RWPE2 (cell line): ENCODE measurements around the gene COL4A6.
A peak's percentile ranks its signal among the peaks of the same experiment; 100 is the strongest.

Experiments
- ATAC-seq: fragments of 200-7000 bp; cut with Tn5 transposase; 3 replicates; pipeline ENCODE4 v1.9.1; 2021; ENCODE audit warnings: low read depth
- DNase-seq: peaks from one replicate; pipeline ENCODE4 v3.0.0-alpha.2; 2020; ENCODE audit warnings: low spot score
- H3K27ac ChIP-seq: fragments of 450-650 bp; 2 replicates; pipeline ENCODE4 v1.5.1; 2017; ENCODE audit warnings: mild to moderate bottlenecking; ENCODE audit not compliant: poor library complexity, severe bottlenecking
- H3K27me3 ChIP-seq: fragments of 250-450 bp; sonication (Bioruptor Pico); 2 replicates; pipeline ENCODE4 v1.5.1; 2021; ENCODE audit warnings: mild to moderate bottlenecking, moderate library complexity; ENCODE audit not compliant: insufficient read depth, poor library complexity, severe bottlenecking
- H3K36me3 ChIP-seq: fragments of 250-450 bp; sonication (Bioruptor Pico); 2 replicates; pipeline ENCODE4 v1.5.1; 2020; ENCODE audit warnings: low read depth, mild to moderate bottlenecking, moderate library complexity
- H3K4me1 ChIP-seq: fragments of 250-450 bp; sonication (Bioruptor Pico); 2 replicates; pipeline ENCODE4 v1.5.1; 2021; ENCODE audit warnings: mild to moderate bottlenecking, moderate library complexity; ENCODE audit not compliant: insufficient read depth, poor library complexity, severe bottlenecking
- H3K4me3 ChIP-seq: fragments of 250-450 bp; sonication (Bioruptor Pico); 2 replicates; pipeline ENCODE4 v1.5.1; 2021; ENCODE audit warnings: mild to moderate bottlenecking, moderate library complexity; ENCODE audit not compliant: severe bottlenecking
- H3K9me3 ChIP-seq: fragments of 250-450 bp; sonication (Bioruptor Pico); 2 replicates; pipeline ENCODE4 v1.5.1; 2021; ENCODE audit warnings: mild to moderate bottlenecking, moderate library complexity; ENCODE audit not compliant: severe bottlenecking
- TF ChIP-seq, protein P1 (sequence below): fragments of 450-650 bp; IDR thresholded peaks from one replicate; pipeline ENCODE4 v1.5.1; 2017; ENCODE audit warnings: mild to moderate bottlenecking, moderate library complexity; ENCODE audit not compliant: poor library complexity, severe bottlenecking

The COL4A6 gene

DNA sequence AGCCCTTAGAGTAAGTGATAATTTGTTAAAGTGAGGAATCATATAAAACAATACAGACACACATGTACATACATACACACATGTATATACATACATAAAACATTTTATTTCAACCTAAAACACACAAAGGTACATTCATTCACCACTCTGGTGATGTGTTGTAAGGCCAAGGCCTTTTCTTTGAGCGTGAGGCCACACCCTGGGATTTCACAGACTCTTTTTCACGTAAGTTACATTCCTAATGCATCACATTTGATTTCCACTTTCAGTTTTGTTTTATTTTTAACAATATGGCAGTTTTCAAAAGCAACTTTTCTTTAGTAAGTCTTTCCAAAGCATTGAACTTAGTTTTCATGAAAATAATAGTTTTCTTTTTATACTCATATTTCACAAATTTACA, 170.7 kb downstream of the COL4A6 start:
- H3K27ac ChIP-seq: no peak overlapping the region

DNA sequence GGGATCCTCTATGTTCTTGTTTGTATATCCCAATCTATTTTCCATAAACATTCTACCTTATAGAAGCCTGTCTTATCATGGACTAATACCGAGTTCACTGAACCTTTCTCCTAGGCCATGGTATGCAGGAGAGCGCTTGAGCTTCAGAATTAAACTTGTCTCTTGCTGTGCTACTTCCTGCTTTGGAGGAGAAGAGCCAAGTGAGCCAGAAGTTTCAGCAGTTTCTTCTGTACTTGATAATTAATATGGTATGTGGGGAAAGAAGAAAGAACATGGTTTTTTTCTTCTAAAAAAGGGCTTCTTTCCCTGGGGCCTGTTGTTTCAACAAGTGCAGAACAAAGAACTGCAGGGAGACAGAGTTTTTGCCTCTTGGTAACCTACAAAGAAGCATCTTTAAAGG, 173.8 kb downstream of the COL4A6 start:
- peaks cover 31% of the 10 kb centered on the region for H3K4me1 ChIP-seq
- H3K27me3 ChIP-seq: no peaks in the 10 kb centered on the region
- H3K27ac ChIP-seq: no peak overlapping the region
- DNase-seq (no peak), ATAC-seq (no peak)
- H3K4me3 ChIP-seq: no peak overlapping the region
- no peaks in the 10 kb centered on the region for H3K9me3 ChIP-seq
- H3K36me3 ChIP-seq: no peaks in the 10 kb centered on the region
- TF ChIP-seq, protein P1, sequence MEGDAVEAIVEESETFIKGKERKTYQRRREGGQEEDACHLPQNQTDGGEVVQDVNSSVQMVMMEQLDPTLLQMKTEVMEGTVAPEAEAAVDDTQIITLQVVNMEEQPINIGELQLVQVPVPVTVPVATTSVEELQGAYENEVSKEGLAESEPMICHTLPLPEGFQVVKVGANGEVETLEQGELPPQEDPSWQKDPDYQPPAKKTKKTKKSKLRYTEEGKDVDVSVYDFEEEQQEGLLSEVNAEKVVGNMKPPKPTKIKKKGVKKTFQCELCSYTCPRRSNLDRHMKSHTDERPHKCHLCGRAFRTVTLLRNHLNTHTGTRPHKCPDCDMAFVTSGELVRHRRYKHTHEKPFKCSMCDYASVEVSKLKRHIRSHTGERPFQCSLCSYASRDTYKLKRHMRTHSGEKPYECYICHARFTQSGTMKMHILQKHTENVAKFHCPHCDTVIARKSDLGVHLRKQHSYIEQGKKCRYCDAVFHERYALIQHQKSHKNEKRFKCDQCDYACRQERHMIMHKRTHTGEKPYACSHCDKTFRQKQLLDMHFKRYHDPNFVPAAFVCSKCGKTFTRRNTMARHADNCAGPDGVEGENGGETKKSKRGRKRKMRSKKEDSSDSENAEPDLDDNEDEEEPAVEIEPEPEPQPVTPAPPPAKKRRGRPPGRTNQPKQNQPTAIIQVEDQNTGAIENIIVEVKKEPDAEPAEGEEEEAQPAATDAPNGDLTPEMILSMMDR: no peak

More for the DNA sequence above, 170.7 kb downstream of the COL4A6 start:
- ATAC-seq: no peak
- TF ChIP-seq, protein P1: no peak
- no peak for DNase-seq
- no peaks in the 10 kb centered on the region for H3K36me3 ChIP-seq
- H3K9me3 ChIP-seq: no peaks in the 10 kb centered on the region
- H3K27me3 ChIP-seq: no peaks in the 10 kb centered on the region
- peaks cover 37% of the 10 kb centered on the region for H3K4me1 ChIP-seq
- no peak overlapping the region for H3K4me3 ChIP-seq

DNA sequence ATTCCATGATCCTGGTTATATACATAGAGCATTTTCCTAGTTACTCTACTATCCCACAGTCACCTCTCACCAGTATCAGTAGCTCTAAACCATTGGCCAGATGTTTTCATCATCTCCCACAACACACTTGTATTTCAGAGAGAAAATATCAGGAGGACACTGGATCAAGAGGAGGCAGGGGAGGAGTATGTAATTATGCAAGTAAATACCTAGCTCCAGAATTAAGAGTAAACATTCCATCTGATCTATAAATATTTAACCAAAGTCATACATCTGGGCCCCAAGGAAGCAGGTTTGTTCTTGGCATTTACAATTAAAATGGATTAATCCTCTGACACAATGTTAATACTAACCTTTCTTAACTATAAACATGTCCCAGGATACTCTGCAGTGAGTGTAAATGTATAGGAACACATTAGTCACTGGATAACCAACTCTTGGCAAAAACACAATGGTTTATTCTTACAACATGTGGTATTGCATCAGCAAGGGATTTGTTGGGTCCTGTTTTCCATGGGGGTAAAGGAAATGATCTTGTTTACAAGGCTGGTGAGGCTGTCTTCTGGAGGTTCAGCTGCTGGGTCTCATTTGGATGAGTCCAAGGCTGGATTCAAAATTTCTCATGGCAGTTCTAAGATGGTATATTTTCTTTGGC, 176.5 kb downstream of the COL4A6 start:
- no peak overlapping the region for H3K4me3 ChIP-seq
- no peaks in the 10 kb centered on the region for H3K9me3 ChIP-seq
- H3K36me3 ChIP-seq: no peaks in the 10 kb centered on the region
- peak overlapping the region; percentile 82 for H3K27ac ChIP-seq
- H3K27me3 ChIP-seq: no peaks in the 10 kb centered on the region
- no peak for DNase-seq
- peak; percentile 91 for ATAC-seq
- peaks cover 19% of the 10 kb centered on the region for H3K4me1 ChIP-seq
- TF ChIP-seq, protein P1: no peak

DNA sequence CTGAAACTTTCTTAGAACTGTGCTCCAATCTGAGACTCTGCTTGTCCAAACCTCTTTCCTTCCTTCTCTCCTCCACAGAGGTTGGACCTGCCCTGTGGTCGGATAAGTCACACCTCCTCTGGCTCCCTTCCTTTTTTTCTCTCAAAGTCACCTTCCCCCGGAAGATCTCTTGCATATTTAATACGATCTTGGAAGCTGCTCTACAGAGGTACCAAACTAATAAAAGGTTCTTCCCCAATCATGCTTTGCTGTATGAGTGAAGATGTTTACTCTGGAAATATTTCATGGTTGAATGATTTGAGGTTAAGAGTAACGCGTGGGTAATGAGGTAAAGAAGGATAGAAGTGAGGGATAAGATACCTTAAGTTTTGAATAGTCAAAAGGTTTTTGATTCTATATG, 180.7 kb downstream of the COL4A6 start:
- no peaks in the 10 kb centered on the region for H3K9me3 ChIP-seq
- H3K27me3 ChIP-seq: no peaks in the 10 kb centered on the region
- H3K27ac ChIP-seq: no peak overlapping the region
- no peak for DNase-seq
- TF ChIP-seq, protein P1: no peak
- no peak for ATAC-seq
- H3K36me3 ChIP-seq: no peaks in the 10 kb centered on the region
- H3K4me3 ChIP-seq: no peak overlapping the region
- peaks cover 16% of the 10 kb centered on the region for H3K4me1 ChIP-seq

DNA sequence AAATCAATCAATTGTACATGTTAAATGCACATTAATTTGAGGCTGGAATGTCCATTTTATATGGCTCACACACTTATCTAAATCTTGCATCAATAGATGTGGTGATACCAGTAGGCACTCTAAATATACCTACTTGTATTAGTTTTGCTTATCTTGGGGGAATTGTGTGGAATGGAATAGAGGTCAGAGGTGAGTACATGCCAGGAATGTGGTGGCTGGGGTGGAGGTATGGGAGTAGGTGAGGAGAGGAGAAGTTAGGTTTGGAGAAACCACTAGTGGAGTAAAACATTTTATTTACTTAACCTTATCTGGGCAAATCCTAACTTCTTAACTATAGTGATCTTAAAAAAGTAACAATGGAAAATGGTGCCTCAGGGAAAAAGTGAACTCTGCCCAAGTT, 183.6 kb downstream of the COL4A6 start:
- no peak for DNase-seq
- no peaks in the 10 kb centered on the region for H3K9me3 ChIP-seq
- no peak for ATAC-seq
- no peaks in the 10 kb centered on the region for H3K27me3 ChIP-seq
- no peak overlapping the region for H3K4me3 ChIP-seq
- no peaks in the 10 kb centered on the region for H3K4me1 ChIP-seq
- H3K27ac ChIP-seq: no peak overlapping the region
- no peaks in the 10 kb centered on the region for H3K36me3 ChIP-seq
- TF ChIP-seq, protein P1: no peak
